ENCODE results near the gene POGLUT3. TPM values are rescaled to one million over a fixed set of nuclear protein-coding genes. Genes with fewer than 3 reads are reported as not detected.
A peak's percentile ranks its signal among the peaks of the same experiment; 100 is the strongest.

Gene POGLUT3
- total RNA-seq, 1 donor from 2014 or later, result 2.4 TPM

GRCh38 chr11:108467091-108467823 lies 30.9 kb downstream of the POGLUT3 start, which contains the start of gene C11orf65:
C11orf65 (minus strand) TSS chr11:108467529; CDS start chr11:108461559, 5,970 bp downstream.
- Mint-ChIP-seq H3K9me3 (ENCODE audit: unreplicated experiment) (peaks cover 2% of the 10 kb centered on the region), H3K36me3 (ENCODE audit: unreplicated experiment) (no peaks in the 10 kb centered on the region), H3K27me3 (ENCODE audit: unreplicated experiment) (peaks cover 8% of the 10 kb centered on the region), H3K4me3 (ENCODE audit: unreplicated experiment) (peak within 1 kb of the TSS; percentile 97), H3K4me1 (ENCODE audit: low read depth, unreplicated experiment) (no peaks in the 10 kb centered on the region), H3K27ac (ENCODE audit: unreplicated experiment) (peak within 1 kb of the TSS; percentile 99)
- TF ChIP-seq CTCF (IDR thresholded peaks at IDR 0.05; ENCODE audit: partially characterized antibody, unreplicated experiment), result no peak
- peak; percentile 96 for DNase-seq

- Mint-ChIP-seq H3K36me3 (ENCODE audit: unreplicated experiment) (no peaks in the 10 kb centered on the region), H3K4me3 (ENCODE audit: unreplicated experiment) (peak overlapping the region; percentile 8), H3K9me3 (ENCODE audit: unreplicated experiment) (peaks cover 2% of the 10 kb centered on the region), H3K4me1 (ENCODE audit: low read depth, unreplicated experiment) (no peaks in the 10 kb centered on the region), H3K27ac (ENCODE audit: unreplicated experiment) (peak overlapping the region; percentile 99), H3K27me3 (ENCODE audit: unreplicated experiment) (peaks cover 8% of the 10 kb centered on the region)
- no peak for TF ChIP-seq CTCF (IDR thresholded peaks at IDR 0.05; ENCODE audit: partially characterized antibody, unreplicated experiment)
- no peak for DNase-seq
Measured at GRCh38 chr11:108466405-108466804, 31.8 kb downstream of the POGLUT3 start.

- Mint-ChIP-seq H3K4me1 (ENCODE audit: low read depth, unreplicated experiment) (no peaks in the 10 kb centered on the region), H3K9me3 (ENCODE audit: unreplicated experiment) (peaks cover 2% of the 10 kb centered on the region), H3K27me3 (ENCODE audit: unreplicated experiment) (no peaks in the 10 kb centered on the region), H3K36me3 (ENCODE audit: unreplicated experiment) (peaks cover 11% of the 10 kb centered on the region), H3K27ac (ENCODE audit: unreplicated experiment) (no peak overlapping the region), H3K4me3 (ENCODE audit: unreplicated experiment) (no peak overlapping the region)
- no peak for DNase-seq
- TF ChIP-seq CTCF (IDR thresholded peaks at IDR 0.05; ENCODE audit: partially characterized antibody, unreplicated experiment), result no peak
Measured at GRCh38 chr11:108453207-108453835, 44.9 kb downstream of the POGLUT3 start.

Other genes starting within 250 kb of the POGLUT3 start
- 0.54 TPM for gene C11orf65, start 30.9 kb downstream of the POGLUT3 start, total RNA-seq (ENCODE audit: unreplicated experiment)
- 0.44 TPM for gene EXPH5, start 95.4 kb upstream of the POGLUT3 start, total RNA-seq (ENCODE audit: unreplicated experiment)
- 18.8 TPM for gene DDX10, start 166.7 kb upstream of the POGLUT3 start, total RNA-seq (ENCODE audit: unreplicated experiment)

Measured in glutamatergic neuron (in vitro differentiated cells).